K562 (cell line): ENCODE measurements around the gene RBM20. TPM values are rescaled to one million over a fixed set of nuclear protein-coding genes. Genes with fewer than 3 reads are reported as not detected.

Experiments
- ATAC-seq: fragments of 200-7000 bp; cut with Tn5 transposase; 3 replicates; pipeline ENCODE4 v1.9.1; 2020; ENCODE audit warnings: moderate library complexity
- BruUV-seq: library from RNA; stranded (reverse); fragments of 400-500 nt; replicated peaks from 2 replicates; lab custom pipeline; 2021; lab: Mats Ljungman, UMichigan
- CTCF ChIA-PET: fragments of 300-600 bp; formaldehyde crosslinking; extraction: SDS; loops from one replicate; lab custom pipeline; 2021; ENCODE audit warnings: low intra/inter-chr PET ratio; lab: Yijun Ruan, JAX
- POLR2A ChIA-PET: fragments of 300-600, 350-650 bp; sonication (Branson Sonifier 250); formaldehyde crosslinking; extraction: SDS; loops from one replicate; lab custom pipeline; 2021; ENCODE audit warnings: antibody characterized with exemption, inconsistent platforms; lab: Yijun Ruan, JAX
- DNase-seq, 4 experiments: peaks; one replicate each; pipeline versions ENCODE4 v3.0.0 to v3.0.0-alpha.2; 2011 to 2018; ENCODE audit warnings: low spot score in 3 of 4, mixed read lengths in 3 of 4; ENCODE audit errors: extremely low read depth in 1 of 4
- FAIRE-seq: peaks from 2 replicates; lab custom pipeline; 2011; peaks lifted over from hg19 to GRCh38; lab: Jason Lieb, UNC
- H2AFZ ChIP-seq: 2 replicates; pipeline ENCODE4 v1.6.0; 2011; ENCODE audit warnings: low read depth, low read length, control low read depth, inconsistent platforms
- H3K27ac ChIP-seq: fragments of 200-600 bp; 3 replicates; pipeline ENCODE4 v1.8.0; 2011; ENCODE audit warnings: low read depth, mild to moderate bottlenecking, control low read depth, inconsistent platforms, low read length, moderate library complexity, mixed read lengths; ENCODE audit errors: extremely low read depth
- H3K27me3 ChIP-seq, 2 experiments: fragments of 300-600 bp in 1 of 2; 2 replicates in 1 of 2; 3 replicates in 1 of 2; pipeline versions ENCODE4 v1.6.0 to v1.8.0; 2011; ENCODE audit warnings: inconsistent platforms in 2 of 2, low read length in 2 of 2, mild to moderate bottlenecking in 1 of 2, mixed read lengths in 1 of 2, moderate library complexity in 1 of 2; ENCODE audit not compliant: control insufficient read depth in 2 of 2, insufficient read depth in 2 of 2
- H3K36me3 ChIP-seq: fragments of 300-600 bp; 3 replicates; pipeline ENCODE4 v1.8.0; 2011; ENCODE audit warnings: mild to moderate bottlenecking, low read length, inconsistent platforms; ENCODE audit not compliant: control insufficient read depth, insufficient read depth
- H3K4me1 ChIP-seq, 2 experiments: fragments of 200-600 bp in 1 of 2; replicated peaks in 1 of 2; 2 replicates in 1 of 2; 3 replicates in 1 of 2; pipeline versions ENCODE4 v1.5.1 to v1.8.0; 2011; ENCODE audit warnings: inconsistent platforms in 2 of 2, low read length in 2 of 2, mild to moderate bottlenecking in 1 of 2, mixed read lengths in 1 of 2, moderate library complexity in 1 of 2; ENCODE audit not compliant: control insufficient read depth in 2 of 2, insufficient read depth in 2 of 2
- H3K4me2 ChIP-seq: 2 replicates; pipeline ENCODE4 v1.6.1; 2011; ENCODE audit warnings: low read length, control low read depth, inconsistent platforms, mixed read lengths; ENCODE audit not compliant: insufficient read depth
- H3K4me3 ChIP-seq: fragments of 200-600 bp; sonication (generic), shearing (Covaris generic); 2 replicates; pipeline ENCODE4 v1.5.1; 2016; ENCODE audit warnings: control low read depth, inconsistent platforms
- H3K79me2 ChIP-seq: fragments of 200-600 bp; 3 replicates; pipeline ENCODE4 v1.8.0; 2011; ENCODE audit warnings: low read length, inconsistent platforms; ENCODE audit not compliant: control insufficient read depth, insufficient read depth
- H3K9ac ChIP-seq, 2 experiments: 2 replicates each; pipeline versions ENCODE4 v1.6.0 to v1.6.1; 2011; ENCODE audit warnings: low read depth in 2 of 2, low read length in 2 of 2, control low read depth in 1 of 2, inconsistent platforms in 1 of 2, mild to moderate bottlenecking in 1 of 2, mixed read lengths in 1 of 2; ENCODE audit not compliant: insufficient read depth in 1 of 2
- H3K9me1 ChIP-seq: one replicate; pipeline ENCODE4 v1.6.0; 2011; ENCODE audit warnings: inconsistent platforms, mild to moderate bottlenecking, low read length, moderate library complexity; ENCODE audit not compliant: control insufficient read depth, insufficient read depth
- H3K9me3 ChIP-seq: replicated peaks from 2 replicates; pipeline ENCODE4 v1.5.1; 2011; ENCODE audit warnings: low read depth, low read length, inconsistent platforms; ENCODE audit not compliant: control insufficient read depth, insufficient read depth
- H4K20me1 ChIP-seq: replicated peaks from 2 replicates; pipeline ENCODE4 v1.6.1; 2011; ENCODE audit warnings: low read length, inconsistent platforms, mixed read lengths; ENCODE audit not compliant: control insufficient read depth, insufficient read depth
- CBFA2T3 ChIP-seq: fragments of 450-650 bp; IDR thresholded peaks from 2 replicates; pipeline ENCODE4 v1.6.1; 2017
- EP400 ChIP-seq: fragments of 450-650 bp; IDR thresholded peaks from 2 replicates; pipeline ENCODE4 v1.6.1; 2017; ENCODE audit warnings: antibody characterized with exemption, mild to moderate bottlenecking, moderate library complexity
- SRSF9 ChIP-seq: fragments of 200-400 bp; formaldehyde crosslinking; IDR thresholded peaks from 2 replicates; pipeline ENCODE4 v1.6.1; 2017; ENCODE audit warnings: low read depth, low read length, borderline replicate concordance
- WGBS: fragments of 100-300 bp; shearing (Covaris generic); methylation state at CpG from one replicate; pipeline ENCODE4 v1.1.6; 2016; ENCODE audit warnings: low coverage, mixed read lengths; ENCODE audit not compliant: insufficient coverage; ENCODE audit errors: missing lambda C conversion rate; 5-methylcytosine and 5-hydroxymethylcytosine counted together
- in situ Hi-C: fragments of 300-500 bp; cut with MboI; formaldehyde crosslinking; loops from 4 replicates; pipeline ENCODE4 v1.15.0; 2018; ENCODE audit warnings: inconsistent platforms, mixed read lengths
- intact Hi-C: fragments of 100-400 bp; cut with micrococcal nuclease; formaldehyde crosslinking; loops from 2 replicates; pipeline ENCODE4 v1.14.2; 2022
- polyA plus RNA-seq, 8 experiments: library from polyadenylated mRNA; depleted of rRNA in 4 of 8; stranded (reverse) in 5 of 8; unstranded in 3 of 8; fragments of >200 nt; fragmentation: Nextera tagmentation in 2 of 8; fragmentation: Illumina TruSeq in 1 of 8; extraction: Ambion mirVana in 2 of 8; extraction: Trizol in 1 of 8; gene quantifications; 2 replicates each; pipeline versions ENCODE4 v1.2.1 to v1.2.3, GENCODE V29; 2011 to 2014; ENCODE audit warnings: inconsistent platforms in 1 of 8, missing spikeins in 1 of 8
- total RNA-seq, 7 experiments: library from RNA; depleted of rRNA in 6 of 7; stranded (reverse); fragments of >200 nt in 6 of 7; fragmentation: Illumina TruSeq in 2 of 7; extraction: Trizol in 2 of 7; gene quantifications; 2 replicates each; pipeline versions ENCODE4 v1.2.1 to v1.2.3, GENCODE V29; 2011 to 2021; ENCODE audit warnings: low replicate concordance in 1 of 7
- TF ChIP-seq, protein P1 (sequence below), 2 experiments: fragments of 450-650 bp; formaldehyde crosslinking in 1 of 2; IDR thresholded peaks; 2 replicates each; pipeline versions ENCODE4 v1.4.0 to v1.6.1; 2014 to 2020; ENCODE audit warnings: mild to moderate bottlenecking in 2 of 2, borderline replicate concordance in 1 of 2, low read depth in 1 of 2

Gene RBM20
- total and polyA plus RNA-seq, 9 of the 15 experiments (the other 6 are each of a cell fraction or from before 2014, with no cell fraction given), result 0.63 to 5.7 (median 3.2) TPM

DNA sequence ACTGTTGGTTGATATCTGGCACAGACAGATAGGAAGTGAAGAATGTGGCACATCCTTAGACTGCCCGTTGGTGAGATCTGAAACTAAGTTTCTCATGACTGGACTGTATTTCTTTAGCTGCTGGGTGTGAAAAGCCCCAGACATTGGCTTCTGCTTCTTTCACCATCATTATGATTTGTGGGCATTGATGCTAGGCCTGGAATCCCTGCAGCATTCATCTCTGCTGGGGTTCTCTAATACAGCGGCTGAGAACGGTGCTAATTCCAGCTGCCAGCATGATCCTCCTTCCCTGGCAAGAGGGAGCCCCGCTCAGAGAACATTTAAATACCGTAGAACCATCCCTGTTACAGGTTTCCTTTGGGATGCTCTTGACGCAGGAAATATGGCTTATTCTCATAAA, 26.2 kb downstream of the RBM20 start:
- in situ Hi-C loops (loop anchor here (10.0 kb wide), 1 partner anchor 56 kb away; no protein-coding TSS in a partner anchor), intact Hi-C loops (no loop called here)
- ATAC-seq, result no peak
- no peaks in the 10 kb centered on the region for H3K9me1 ChIP-seq
- no peaks in the 10 kb centered on the region for H3K27me3 ChIP-seq
- H3K79me2 ChIP-seq, result peaks cover 58% of the 10 kb centered on the region
- no peaks in the 10 kb centered on the region for H3K9me3 ChIP-seq
- H3K4me1 ChIP-seq, result peaks cover 15 to 27% of the 10 kb centered on the region in 2 experiments; a peak in 4 of 5 replicates
- CTCF ChIA-PET, result no interaction called here
- peak overlapping the region in 1 of 2 experiments; percentile 34; a peak in 1 of 4 replicates for H3K9ac ChIP-seq
- H3K4me3 ChIP-seq, result no peak overlapping the region
- H3K36me3 ChIP-seq, result 0 out of 3 replicates have a peak, but pooled peaks cover 4% of the 10 kb centered on the region
- no peak overlapping the region for H2AFZ ChIP-seq
- no peak overlapping the region for H3K4me2 ChIP-seq
- H4K20me1 ChIP-seq, result no peaks in the 10 kb centered on the region
- TF ChIP-seq CBFA2T3 (peak; percentile 8; the same call in 1 of the 2 replicates), SRSF9 (no peak)
- WGBS, result 60% methylated on average over 4 of the region's 6 CpGs
- FAIRE-seq, result peak; percentile 62
- BruUV-seq, result no TSS peak
- POLR2A ChIA-PET, result no interaction called here
- no peak overlapping the region for H3K27ac ChIP-seq
- no peak for DNase-seq

DNA sequence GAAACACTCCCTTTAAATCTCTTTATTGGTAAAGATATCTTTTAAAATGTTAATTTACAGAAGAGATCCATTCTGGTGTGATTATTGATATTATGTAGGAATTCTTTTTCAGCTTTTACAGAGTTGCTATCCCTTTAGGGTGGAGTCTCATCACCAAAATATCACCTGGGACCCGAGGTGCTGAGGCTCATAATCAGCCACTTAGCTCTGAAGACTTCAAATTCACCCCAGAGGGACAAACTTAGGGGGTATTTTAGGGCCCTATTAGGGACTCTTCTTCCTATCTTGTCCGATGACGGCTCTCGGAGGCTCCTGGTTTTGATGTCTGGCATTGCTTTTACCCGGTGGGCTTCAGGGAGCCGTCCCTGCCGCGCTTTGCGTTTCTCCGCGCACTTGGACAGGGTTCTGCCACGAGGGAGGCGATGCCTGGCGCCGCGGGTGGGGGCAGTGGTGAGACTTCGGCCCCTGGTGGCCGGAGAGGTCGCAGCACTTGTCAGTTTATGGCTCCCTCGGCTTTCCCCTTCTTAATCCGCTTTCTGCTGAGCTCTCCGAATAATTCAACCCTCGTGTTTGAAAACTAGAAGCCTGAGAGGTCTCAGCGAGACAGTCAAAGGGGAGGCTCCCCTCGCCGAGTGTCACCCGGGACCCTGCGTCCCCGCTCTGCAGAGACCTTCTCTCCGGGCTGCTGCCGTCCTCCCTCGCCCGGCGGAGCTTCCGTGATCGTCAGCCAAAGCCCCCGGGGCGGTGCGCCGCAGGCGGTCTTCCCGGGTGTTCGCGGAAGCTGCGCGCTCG, 27.8 kb downstream of the RBM20 start:
- Histone ChIP-seq H3K27ac (peak overlapping the region; percentile 91), H3K9me1 (no peaks in the 10 kb centered on the region), H3K27me3 (no peaks in the 10 kb centered on the region), H3K9me3 (no peaks in the 10 kb centered on the region), H3K9ac (peak overlapping the region; percentile 87 to 95), H3K4me2 (peak overlapping the region; percentile 82), H3K36me3 (0 out of 3 replicates have a peak, but pooled peaks cover 4% of the 10 kb centered on the region), H2AFZ (peak overlapping the region; percentile 89), H3K4me1 (peaks cover 12 to 26% of the 10 kb centered on the region in 2 experiments; a peak in 4 of 5 replicates), H4K20me1 (no peaks in the 10 kb centered on the region), H3K4me3 (peak overlapping the region; percentile 59), H3K79me2 (peaks cover 42% of the 10 kb centered on the region)
- ChIA-PET CTCF (interaction anchor here (0.6 to 0.8 kb wide), 2 partner anchors 31 to 109 kb away, joined by 3 read pairs; no protein-coding TSS in a partner anchor), POLR2A (interaction anchor here (0.5 to 2.5 kb wide), 13 partner anchors 8 to 490 kb away, joined by 3 to 7 read pairs (median 3); no protein-coding TSS in a partner anchor)
- ATAC-seq (peak; percentile 94), DNase-seq (peak; percentile 78 to 85 (median 80)), FAIRE-seq (peak; percentile 85)
- no TSS peak for BruUV-seq
- in situ Hi-C loops (loop anchor here (10.0 kb wide), 1 partner anchor 57 kb away; no protein-coding TSS in a partner anchor), intact Hi-C loops (loop anchor here (2.0 kb wide), 2 partner anchors 25 to 61 kb away; no protein-coding TSS in a partner anchor)
- WGBS, result 2% methylated on average over 22 of the region's 47 CpGs
- peak; percentile 79 for TF ChIP-seq EP400
- TF ChIP-seq, protein P1, sequence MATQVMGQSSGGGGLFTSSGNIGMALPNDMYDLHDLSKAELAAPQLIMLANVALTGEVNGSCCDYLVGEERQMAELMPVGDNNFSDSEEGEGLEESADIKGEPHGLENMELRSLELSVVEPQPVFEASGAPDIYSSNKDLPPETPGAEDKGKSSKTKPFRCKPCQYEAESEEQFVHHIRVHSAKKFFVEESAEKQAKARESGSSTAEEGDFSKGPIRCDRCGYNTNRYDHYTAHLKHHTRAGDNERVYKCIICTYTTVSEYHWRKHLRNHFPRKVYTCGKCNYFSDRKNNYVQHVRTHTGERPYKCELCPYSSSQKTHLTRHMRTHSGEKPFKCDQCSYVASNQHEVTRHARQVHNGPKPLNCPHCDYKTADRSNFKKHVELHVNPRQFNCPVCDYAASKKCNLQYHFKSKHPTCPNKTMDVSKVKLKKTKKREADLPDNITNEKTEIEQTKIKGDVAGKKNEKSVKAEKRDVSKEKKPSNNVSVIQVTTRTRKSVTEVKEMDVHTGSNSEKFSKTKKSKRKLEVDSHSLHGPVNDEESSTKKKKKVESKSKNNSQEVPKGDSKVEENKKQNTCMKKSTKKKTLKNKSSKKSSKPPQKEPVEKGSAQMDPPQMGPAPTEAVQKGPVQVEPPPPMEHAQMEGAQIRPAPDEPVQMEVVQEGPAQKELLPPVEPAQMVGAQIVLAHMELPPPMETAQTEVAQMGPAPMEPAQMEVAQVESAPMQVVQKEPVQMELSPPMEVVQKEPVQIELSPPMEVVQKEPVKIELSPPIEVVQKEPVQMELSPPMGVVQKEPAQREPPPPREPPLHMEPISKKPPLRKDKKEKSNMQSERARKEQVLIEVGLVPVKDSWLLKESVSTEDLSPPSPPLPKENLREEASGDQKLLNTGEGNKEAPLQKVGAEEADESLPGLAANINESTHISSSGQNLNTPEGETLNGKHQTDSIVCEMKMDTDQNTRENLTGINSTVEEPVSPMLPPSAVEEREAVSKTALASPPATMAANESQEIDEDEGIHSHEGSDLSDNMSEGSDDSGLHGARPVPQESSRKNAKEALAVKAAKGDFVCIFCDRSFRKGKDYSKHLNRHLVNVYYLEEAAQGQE (IDR thresholded peaks at IDR 0.05; ENCODE audit: borderline replicate concordance), result peak; percentile 49; the same call in 1 of the 2 replicates
- TF ChIP-seq, protein P1 (CRISPR knock-in tag; IDR thresholded peaks at IDR 0.05; ENCODE audit: low read depth), result no peak
